Lung microvascular endothelial cell (primary cell): ENCODE results near the gene ARHGAP6. TPM values are rescaled to one million over a fixed set of nuclear protein-coding genes. Genes with fewer than 3 reads are reported as not detected.

Experiments
- DNase-seq, 2 donors: peaks; one replicate each; pipeline versions ENCODE4 v3.0.0 to v3.0.0-alpha.2; 2010; ENCODE audit warnings: low read depth in 2 of 2
- total RNA-seq: library from RNA; depleted of rRNA; stranded (reverse); fragments of >200 nt; gene quantifications from 2 replicates; pipeline ENCODE4 v1.2.1, GENCODE V29; 2014

Gene ARHGAP6
- total RNA-seq, 1 donor from 2014 or later, result under 0.01 TPM

DNA sequence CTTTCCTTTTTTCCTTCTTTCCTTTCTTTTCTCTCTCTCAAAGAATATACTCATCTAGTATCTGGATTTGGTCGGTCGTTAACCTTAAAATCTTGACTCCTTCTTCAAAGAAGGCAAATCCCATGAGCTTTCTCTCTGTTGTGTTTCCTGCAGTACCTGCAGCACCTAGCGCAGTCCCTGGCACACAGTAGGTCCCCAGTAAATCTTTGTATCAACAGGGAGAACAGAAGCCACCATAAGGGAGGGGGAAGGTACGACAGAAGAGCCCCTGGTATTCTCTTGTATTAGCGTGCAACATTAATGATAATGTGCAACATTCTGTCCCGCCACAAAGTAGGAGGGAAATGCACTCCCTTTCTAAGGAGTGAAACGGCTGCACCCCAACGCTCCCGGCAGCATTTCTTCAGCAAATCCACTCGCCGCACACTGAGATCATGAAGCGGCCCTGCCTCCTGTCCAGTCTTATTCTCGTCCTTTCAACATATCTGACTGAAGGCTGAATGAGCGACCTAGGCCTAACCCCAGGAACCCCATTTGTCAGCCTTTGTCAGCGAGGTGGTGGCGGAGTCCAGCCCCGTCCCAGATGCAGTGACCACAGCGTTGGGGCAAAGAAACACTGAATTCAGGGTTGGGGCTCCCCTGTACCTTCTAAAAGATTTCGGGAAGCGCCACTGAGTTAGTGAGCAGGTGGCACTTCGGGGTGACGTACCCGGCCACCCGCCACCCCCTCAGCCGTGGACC, 238.8 kb downstream of the ARHGAP6 start:
- no peak for DNase-seq

DNA sequence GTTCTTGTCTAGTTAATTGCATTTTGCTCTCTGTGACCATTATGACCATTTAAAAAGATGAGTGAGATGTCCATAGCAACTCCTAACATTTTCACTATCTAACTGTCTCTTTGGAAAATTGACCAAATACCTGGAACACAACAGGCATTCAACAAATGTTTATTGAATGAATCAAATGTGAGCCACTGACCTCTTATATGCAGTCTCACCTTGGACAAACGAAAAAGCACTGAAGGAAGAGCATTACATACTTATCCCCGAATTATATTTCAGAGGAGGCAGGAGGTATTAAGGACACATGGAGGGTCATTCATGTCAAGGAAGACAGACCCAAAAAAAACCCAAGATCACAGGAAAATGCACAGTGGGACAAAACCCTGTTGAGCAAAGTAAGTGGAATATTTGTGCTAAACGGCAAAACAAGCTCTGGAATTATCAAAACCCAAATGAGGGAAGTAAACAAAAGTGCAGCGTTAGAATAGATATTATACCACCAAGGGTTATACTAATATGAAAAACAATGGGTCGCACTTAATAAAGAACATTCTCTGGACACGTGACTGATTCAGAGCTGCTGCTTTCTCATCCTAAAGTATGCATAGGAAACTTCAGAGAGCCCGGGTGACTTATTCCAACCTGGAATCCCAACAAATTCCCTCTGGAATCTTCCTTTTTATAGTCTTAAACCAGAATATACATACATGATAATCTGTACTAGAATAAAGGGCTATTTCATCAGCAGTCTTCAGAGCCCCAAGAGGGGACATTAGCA, 240.6 kb downstream of the ARHGAP6 start:
- no peak for DNase-seq

DNA sequence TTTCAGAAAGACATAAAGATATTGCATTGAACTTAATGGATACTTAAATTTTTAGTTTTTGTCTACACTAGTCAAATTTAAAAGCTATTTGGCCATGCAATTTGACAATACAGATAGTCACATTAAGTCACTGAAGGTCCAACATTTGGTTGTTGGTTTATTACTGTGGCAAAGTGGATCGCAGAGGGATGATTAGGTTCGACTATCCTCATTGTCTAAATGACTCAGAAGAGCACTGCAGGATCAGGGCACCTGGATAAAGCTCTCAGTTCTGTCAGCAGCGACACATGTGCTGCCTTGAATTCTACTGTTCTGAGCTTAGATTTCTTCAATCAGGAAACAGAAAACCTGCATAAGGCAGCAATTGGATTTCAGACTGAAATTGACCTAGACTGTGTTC, 241.8 kb downstream of the ARHGAP6 start:
- DNase-seq, result no peak

DNA sequence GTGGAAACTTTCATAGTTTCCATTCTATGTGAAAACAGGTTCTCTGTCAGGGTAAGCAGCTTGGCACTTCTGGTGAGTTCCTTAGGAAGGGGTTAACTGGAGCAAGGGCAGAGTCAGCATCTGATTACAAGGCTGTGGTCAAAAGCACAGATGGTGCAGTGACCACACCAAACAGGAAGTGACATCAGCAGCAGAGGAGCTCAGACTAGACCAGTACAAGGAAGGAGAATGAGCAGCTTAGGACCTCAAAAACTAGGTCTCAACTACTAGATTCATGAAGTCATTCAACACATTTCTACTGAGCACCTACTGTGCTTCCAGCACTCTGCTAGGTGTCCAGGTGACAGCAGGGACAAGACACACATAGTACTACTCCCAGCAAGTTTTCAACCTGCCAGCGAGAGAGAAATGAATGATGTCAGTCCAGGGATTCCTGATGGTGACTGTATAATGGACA, 242.3 kb downstream of the ARHGAP6 start:
- DNase-seq, result peak in 1 of 2 donors; percentile 82

DNA sequence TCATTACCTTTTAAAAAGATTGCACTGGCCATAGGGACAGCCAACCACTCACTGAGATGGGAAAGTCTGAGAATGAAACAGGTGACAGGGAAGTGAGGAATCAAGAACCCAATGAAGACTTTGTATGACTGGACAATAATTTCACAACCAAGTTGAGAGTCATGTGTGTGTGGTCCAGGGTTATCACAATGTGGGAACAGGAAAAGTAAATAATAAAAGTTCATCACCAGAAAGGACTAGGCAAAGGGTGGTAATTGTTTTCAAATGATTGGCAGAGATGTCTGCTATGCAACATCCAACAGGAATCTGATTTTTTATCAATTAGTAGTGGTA, 243.2 kb downstream of the ARHGAP6 start:
- no peak for DNase-seq

DNA sequence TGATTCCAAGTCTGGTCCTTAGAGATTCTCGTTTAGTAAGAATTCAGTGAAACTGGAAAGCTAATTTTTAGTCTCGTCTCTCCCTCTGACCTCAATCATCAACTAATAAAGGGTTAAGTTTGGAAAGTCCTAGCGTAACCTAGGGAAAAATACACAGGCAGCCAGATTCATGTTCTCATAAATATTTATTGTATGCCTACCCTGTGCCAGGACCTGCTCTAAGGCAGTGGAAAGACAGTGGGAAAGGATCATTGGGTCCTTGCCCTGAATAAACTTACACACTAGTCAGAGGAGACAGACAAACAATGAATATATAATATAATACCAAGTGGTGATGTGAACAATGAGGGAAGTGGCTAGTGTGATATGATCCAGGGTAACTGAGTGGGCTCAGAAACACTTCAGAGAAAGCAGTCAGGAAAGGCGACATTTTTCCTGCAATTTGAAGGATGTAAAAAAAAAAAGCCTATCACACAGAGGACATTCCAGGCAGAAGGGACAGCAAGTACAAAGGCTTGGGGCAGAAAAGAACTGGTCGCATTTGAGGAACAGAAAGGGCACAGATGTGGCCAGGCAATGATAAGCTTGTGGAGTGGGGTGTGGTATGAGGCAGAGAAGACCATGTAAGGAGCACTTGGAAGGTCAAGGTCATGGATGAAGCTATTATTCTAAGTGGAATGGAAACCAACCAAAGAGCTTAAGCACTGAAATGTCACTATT, 243.8 kb downstream of the ARHGAP6 start:
- DNase-seq, result no peak

DNA sequence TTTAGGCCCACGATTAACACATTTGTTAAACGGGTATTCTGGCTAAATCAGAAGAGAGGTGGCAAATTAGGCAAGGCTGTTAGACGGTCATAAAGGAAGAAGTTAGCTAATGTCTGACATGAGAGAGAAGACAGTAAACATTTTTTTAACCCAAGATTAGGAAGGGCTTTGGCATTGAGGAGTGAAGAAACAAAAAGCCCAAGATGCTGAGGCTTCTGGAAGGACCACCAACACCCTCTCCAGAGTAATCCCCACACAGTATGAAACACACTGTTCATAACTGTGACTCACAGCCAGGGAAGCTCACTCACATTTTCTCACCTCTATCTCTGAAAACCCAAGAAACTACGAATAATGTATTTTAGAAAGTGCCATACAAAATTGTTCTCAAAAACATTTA, 244.9 kb downstream of the ARHGAP6 start:
- DNase-seq, result no peak

DNA sequence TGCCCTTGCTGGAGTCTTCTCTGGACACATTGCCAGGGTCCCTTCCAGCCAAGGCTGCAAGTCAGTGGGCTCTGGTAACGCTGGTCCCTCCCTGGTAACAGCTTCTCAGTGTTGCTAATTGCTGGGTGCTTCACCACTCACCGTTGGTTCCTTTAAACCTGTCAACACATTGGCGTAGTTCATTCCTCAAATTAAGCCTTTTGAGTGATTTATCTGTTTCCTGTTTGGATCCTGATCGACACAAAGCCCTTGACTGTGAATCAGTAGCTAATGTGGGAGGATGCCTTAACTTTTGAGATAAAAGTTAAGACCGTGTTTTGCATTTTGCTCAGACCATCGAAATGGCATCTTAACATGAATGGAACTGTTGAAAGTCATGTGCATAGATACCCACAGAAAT, 246.6 kb downstream of the ARHGAP6 start:
- peak in 1 of 2 donors; percentile 38 for DNase-seq

DNA sequence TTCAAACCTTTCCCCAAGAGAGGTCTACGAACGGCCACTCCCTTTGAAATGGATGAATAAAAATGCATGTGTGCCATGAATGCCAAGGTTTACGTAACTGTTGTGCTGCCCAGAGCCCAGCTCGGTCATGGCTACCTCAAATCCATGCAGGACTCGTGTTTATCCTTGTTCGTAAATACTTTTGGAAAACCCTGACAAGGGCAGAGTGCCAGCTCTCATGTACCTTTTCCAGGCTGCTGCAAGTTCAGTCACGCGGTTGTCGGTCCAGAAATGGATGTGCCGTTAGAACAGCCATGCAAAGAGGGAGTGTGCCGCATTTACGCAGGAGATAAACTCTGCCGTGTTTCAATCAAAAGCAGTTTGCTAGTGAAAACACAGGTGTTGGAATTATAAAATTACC, 249.1 kb downstream of the ARHGAP6 start:
- peak in 1 of 2 donors; percentile 41 for DNase-seq

DNA sequence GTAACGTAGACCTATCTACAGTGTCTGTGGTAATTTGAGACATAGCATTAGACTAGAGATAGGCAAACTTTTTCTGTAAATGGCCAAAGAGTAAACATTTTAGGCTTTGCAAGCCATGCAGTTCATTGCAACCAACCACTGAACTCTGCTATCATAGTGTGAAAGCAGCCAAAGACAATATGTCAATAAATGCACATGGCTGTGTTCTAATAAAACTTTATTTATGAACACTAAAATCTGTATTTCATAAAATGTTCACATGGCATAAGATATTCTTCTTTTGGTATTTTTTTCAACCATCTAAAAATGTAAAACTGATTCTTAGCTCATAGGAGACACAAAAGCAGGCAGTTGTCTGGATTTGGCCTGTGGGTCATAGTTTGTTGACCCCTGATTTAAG, 251.6 kb downstream of the ARHGAP6 start:
- DNase-seq, result no peak

DNA sequence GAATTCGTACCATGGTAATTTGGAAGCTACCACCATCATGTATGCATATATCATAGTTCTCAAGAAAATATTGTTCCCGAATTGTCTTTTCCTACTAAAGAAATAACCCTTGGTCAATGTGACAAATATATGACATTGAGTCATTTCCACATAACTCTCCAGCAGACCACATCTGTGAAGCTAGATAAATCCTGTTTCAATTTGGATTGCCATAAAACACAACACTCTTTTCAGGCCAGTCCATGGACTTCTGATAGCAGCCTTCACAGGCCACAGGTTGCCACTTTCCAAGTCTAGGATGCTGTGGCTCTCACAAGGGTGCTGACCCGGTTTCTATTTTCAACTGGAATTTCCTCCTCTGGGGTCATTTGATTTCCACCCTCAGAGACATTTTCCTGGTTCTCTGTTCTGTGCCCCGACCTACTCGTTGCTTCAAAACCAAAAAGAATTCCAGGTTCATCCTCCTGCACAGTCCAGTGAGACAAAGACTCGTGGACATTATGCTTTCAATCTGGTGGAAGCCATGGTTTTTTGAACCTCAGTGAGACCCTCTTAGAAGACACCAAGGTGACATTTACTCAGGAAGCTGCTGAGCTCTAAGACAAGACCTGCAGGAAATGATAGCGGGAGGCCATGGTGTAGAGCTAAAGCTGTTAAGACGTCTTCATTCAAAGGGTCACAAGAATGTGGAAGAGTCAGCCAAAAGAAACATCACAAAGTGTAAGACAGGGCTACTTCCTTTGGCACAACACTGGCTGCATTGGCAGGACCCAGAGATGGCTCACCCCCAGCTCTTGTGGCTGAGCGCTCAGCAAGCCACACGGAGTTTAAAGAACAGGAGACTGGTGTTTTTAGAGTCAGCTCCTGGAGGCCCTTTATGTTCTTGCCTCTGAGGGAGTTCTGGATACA, 252.8 kb downstream of the ARHGAP6 start:
- DNase-seq, result peak; percentile 13 to 67

DNA sequence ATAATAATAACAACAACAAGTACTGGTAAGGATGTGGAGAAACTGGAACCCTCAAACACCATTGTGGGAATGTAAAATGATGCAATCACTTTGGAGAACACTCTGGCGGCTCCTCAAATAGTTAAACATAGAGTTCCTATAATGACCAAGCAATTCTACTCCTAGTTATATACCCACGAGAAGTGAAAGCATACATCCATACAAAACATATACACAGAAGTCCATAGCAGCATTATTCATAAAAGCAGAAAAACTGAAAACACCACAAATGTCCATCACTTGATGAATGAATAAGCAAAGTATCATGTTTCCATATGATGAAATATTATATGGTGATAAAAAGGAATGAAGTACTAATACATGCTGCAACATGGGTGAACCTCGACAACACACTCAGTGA, 255.8 kb downstream of the ARHGAP6 start:
- no peak for DNase-seq

DNA sequence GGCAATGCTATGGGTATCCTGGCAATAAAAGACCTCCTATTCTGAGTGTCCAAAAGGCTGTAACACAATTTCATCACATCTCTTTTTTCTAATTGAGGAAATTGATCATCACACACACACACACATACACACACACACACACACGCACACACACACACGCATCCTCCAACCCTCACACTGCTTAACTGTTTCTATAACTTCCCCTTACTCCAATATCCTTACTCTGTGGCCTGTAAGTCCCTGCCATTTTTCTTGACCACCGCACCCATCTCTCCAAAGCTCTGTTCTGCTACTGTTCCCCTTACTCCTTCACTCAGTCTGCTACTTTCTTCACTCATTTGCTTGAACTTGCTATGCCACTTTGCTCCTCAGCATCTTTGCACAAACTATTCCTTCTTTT, 256.9 kb downstream of the ARHGAP6 start:
- DNase-seq, result no peak

DNA sequence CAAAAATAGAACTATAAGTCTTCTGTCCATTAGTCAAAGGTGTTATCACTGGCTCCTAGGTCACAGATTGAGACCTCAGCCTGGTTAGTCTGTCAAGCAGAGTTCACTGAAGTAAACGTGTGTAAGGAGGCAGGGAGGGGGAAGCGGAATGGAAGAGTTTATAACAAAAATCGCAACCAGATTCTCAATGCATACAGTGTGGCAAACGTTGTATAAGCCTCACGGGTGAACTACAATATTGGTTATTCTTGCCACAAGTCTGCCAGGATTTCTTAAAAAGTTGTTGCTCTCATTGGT, 257.7 kb downstream of the ARHGAP6 start:
- no peak for DNase-seq

DNA sequence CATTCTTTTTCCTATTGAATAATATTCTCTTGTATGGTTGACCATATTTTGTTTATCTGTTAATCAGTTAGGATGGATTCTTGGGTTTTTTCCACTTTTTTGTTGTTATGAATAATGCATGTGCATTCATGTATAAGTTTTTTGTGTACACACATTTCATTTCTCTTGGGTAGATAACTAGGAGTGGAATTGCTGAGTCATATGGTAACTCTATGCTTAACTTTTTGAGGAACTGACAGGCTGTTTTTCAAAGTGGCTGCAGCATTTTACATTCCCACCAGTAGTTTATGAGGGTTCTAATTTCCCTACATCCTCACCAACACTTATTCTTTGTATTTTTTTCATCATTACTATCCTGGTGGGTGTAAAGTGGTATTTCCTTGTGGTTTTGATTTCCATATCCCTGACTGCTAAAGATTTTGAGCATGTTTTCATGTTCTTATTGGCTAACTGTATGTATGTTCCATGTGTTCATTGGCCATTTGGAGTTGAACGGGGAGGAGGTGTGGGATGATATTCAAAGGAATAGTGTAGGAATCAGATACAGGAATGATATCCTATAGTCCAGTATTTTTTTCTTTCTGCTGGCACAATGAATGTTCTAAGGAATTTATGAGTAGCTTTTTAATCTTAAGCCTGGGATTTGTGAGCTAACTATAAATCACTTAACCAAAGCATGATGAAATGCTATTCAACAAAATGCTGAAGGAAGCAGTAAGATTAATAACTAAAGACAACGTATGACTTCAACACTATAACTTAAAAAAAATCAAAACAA, 258.2 kb downstream of the ARHGAP6 start:
- no peak for DNase-seq

DNA sequence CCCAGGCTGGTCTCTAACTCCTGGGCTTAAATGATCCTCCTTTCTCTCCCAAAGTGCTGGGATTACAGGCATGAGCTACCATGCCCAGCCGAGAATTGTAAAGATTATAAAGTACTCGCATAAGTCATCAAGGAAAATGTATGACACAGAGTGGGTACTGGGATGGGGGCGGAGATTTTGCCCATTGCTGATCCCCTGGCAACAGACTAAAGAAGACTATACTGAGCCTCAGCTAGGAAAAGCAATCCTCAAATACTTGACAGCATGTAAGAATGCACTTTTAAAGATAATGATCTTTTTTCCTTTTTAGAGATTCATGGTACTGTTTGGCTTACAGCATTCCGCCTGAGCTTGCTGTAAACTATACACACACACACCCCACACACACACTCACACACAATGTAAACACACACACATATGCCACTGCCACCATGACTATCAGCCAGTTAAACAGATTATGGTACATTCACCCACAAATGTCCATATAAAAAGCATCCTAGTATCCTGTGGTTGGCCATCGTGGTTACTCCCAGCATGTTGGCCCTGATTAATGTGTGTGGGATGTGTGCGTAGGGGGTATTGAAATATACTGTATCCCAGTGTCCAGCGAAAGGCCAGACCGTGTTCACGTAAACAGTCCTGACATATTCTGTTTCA, 259.5 kb downstream of the ARHGAP6 start:
- DNase-seq, result no peak

DNA sequence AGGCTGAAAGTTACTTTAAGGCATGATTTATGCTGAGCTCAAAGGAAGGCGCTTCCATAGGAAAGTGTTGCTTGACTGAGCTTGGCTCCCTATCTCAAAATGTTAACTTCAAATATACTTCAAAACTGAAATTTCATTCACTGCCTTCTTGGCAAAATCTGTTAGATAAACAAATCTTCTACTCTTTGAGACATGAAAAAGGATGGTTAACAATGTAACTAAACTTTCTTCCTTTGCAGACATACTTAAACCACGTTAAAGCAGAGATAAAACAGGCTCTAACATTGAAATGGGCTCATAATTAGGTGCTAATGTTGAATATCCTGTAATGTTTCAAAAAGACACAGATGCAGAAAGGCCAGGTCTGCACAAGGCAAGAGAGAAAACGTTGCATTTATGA, 262.1 kb downstream of the ARHGAP6 start:
- DNase-seq, result no peak

DNA sequence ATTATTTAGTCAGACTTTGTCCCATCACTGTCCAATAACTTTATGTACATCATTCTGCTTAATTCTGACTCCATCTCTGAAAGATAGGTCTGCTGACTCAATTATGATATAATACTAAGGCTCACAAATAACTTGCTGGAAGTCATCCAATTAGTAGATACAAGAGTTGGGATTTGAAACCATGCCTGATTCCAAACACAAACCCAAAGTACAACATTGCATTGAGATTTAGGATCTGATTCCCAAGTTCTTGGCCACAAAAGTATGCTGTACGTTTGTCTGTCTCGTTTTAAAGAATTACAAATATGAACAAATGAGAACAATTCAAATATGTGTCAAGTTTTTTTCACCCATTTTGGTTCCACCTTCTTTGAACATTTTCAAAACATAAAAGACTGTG, 263.8 kb downstream of the ARHGAP6 start:
- DNase-seq, result no peak

DNA sequence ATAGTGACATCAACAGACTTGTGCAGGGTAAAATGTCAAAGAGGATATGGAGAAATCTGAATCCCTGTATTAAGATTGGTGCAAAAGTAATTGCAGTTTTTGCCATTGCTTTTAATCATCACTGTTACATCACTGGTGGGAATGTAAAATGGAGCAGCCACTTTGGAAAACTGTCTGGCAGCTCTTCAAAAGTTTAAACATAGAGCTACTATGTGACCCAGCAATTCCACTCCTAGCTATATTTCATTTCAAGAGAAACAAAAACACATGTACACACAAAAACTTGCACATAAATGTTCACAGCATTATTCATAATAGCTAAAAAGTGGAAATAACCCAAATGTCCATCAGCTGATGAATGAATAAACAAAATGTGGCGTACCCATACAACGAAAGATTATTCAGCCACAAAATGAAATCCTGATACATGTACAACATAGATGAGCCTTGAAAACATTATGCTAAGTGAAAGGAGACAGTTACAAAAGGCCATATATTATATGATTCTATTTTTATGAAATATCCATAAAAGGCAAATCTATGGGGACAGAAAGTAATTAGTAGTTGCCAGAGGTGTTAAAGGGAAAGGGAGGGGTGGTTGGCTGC, 266.1 kb downstream of the ARHGAP6 start:
- no peak for DNase-seq

DNA sequence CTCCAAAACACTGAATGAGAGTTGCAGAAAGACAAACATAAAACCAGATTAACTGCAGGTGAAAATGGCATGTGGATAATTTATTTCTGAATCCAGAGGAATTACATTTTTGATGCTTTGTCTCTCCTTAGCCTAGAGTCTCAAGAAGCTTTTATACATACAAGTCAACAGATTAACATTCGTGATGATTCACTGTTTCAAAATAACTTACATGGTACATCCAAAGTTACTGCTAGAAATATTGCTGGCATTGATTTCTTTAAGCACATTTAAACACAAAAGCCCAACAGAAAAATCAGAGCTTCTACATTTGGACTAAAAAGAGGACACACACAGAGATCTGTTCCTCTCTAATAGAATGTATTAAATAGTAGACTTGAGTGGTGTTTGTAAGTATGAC, 266.9 kb downstream of the ARHGAP6 start:
- DNase-seq, result no peak
